NCI-H748 treated with DMSO at 0.1 percent for 48 hours (cell line): Measurements from ENCODE around the gene WDR27.
"Not testable (repeated sequence)": the region's sequence is repeated elsewhere in the genome, so short reads cannot be mapped to it uniquely, and the experiment has no call there.

Source experiments
- DNase-seq: peaks from one replicate; lab custom pipeline; 2025; lab: John Stamatoyannopoulos, UW

Gene WDR27

DNA sequence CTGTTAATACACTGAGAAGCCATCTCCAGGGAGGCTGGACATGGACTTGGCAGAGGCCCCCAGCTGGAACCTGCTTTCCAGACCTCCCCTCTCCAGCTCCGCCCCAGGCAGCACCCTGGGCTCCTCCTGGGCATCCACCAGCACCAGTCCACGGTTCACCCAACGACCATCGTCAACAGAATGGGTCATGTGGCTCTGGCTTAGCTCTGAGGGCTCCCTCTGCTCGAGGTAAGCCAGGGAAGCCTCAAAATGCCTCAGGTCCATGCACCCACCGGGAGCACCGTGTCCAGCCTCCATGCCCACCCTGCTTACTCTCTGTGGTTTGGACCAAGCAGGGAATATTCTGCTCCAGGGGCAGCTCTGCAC is 40.5 kb downstream of the WDR27 start:
- no peak for DNase-seq

- DNase-seq = no peak
Observed at GRCh38 chr6:169660751-169661390, 41.0 kb downstream of the WDR27 start.

DNA sequence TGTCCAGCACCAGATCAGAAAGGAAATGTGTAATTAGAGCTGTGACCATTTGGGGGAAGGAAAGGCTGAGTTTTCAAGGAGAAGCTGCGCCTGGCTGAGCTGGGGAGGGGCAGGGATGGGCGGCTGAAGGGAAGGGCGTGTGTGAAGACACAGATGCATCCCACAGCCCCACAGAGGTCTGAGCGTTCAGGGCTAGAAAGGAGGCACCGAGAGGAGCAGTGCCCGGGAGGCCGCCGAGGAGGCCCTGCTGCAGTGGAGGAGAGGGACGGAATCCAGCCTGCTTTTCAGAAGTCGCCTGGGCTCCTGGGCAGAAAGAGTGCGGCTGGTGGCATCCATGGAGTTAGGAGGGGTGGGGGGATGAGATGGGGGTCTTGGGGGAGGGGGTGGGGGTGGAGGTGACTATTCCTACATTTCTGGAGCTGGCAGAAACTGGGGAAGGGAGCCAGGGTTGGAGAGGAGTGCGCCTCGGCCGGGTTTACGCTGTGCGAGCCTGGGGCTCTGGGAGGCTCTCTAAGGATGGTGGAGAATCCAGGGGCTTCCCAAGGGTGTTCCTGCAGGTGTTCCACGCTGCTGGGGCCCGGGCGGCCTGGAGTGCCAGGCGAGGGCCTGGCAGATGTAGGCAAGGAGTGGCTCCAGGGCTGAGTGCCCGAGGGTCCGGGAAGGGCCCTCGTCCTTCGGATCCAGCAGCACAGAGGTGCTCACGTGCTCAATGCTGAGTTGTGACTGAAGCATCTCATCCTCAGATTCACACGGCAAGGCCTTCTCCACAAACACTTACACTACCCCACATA is 41.8 kb downstream of the WDR27 start:
- DNase-seq = no peak

GRCh38 chr6:169657284-169657610 is 44.6 kb downstream of the WDR27 start:
- no peak for DNase-seq

DNA sequence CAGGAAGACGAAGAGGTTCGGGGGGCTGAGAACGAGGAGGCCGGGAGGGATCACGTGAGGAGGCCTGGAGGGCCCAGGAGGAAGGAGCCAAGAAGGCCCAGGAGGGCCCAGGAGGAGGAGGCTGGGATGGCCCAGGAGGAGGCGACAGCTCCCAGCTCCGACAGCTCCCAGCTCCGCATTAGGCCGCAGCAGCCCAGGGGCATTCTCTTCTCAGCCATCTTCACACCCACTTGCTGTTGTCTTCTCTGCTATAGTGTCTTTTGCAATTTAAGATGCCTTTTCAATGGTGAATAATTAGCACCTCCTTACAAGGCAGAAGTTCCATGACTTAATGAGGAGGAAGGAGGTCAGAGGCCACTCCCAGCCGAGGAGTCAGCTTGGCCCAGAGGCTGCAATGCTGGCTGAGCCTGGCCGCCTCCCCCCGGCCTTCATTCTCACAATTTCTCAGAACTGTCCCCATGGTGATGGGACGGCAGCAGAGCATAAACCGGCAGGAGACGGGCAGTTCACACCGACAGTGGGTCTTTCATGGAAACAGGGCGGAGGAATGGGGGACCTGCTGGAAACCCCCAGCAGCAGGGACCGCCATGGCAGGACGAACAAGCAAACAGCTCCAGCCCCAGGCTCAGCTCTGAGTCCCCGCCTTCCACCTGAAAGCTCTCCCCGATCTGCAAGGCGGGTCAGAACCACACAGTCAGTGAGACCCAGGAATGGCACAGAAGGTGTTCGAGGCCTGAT is 45.1 kb downstream of the WDR27 start:
- no peak for DNase-seq

GRCh38 chr6:169654598-169655391 is 47.0 kb downstream of the WDR27 start:
- peak; percentile 50 for DNase-seq

DNA sequence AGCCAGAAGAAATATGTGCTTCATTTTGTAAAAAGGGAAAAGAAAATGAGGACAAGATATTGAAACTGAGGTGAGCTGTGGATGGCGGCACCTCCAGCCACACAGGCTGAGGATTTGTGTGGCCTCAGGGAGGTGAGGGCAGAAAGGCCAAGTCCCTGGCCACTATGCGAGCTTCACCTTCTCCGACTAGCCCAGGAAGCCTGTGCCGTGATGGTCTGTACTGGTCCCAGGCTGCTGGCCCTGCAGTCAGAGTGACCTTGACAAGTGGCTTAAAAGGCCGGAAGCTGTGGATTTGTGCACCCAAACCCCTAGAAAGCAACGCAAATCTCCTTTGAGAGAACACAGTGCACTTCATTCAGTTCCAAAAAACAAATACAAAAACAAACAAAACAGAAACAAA is 48.1 kb downstream of the WDR27 start:
- DNase-seq = no peak

GRCh38 chr6:169652896-169653295 is 48.9 kb downstream of the WDR27 start:
- DNase-seq = no peak

- DNase-seq = no peak
Observed at GRCh38 chr6:169651498-169651897, 50.3 kb downstream of the WDR27 start.

DNA sequence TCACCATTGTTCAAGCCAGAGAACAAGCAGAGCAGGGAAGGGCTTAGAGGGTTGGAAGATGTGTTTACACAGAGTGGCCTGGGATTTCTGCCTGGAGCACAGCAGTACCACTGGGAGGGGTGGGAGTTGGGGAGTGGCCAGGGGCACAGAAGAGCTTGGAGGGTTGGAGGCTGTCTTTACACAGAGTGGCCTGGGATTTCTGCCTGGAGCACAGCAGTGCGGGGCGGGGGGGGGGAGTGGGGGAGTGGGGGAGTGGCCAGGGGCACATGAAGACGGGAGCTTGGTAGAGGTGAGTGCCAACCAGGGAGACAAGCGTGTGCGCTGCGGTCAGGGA is 50.9 kb downstream of the WDR27 start:
- DNase-seq = no peak

GRCh38 chr6:169650241-169650958 is 51.4 kb downstream of the WDR27 start:
- DNase-seq = no peak

GRCh38 chr6:169648617-169649016 is 53.2 kb downstream of the WDR27 start:
- DNase-seq = no peak

GRCh38 chr6:169648092-169648491 is 53.7 kb downstream of the WDR27 start:
- no peak for DNase-seq

- DNase-seq = no peak
Observed at GRCh38 chr6:169647637-169648036, 54.2 kb downstream of the WDR27 start.

DNA sequence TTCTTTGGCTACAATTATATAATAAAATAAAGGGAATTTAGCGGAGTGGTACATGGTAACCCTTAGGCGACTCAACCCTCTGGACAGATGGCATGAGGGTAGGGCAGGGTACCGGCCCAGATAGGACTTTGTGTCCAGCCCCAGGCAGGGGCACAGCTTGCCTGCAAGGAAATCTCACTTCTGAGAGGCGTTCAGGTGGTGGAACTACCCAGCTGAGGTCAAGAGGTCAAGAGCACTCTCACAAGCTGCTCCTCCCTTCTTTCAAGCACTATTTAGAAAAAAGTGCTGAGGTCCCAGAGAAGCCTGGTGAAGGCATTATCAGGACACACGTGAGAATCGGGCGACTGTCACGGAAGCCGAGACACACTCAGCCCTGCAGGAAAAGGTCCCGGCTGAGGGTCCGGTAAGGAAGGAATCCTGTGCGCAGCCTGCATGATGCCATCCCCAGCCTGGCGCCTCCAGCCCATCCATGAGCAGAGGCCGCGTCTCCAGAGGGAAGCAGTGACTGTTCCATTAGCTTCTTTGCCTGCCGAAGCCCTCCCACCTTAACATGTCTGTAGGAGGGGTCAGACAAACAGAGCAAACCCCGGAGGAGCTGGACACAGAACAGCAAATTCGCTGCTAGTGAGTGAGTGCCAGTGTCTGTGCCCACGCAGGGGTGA is 54.8 kb downstream of the WDR27 start:
- DNase-seq = no peak

DNA sequence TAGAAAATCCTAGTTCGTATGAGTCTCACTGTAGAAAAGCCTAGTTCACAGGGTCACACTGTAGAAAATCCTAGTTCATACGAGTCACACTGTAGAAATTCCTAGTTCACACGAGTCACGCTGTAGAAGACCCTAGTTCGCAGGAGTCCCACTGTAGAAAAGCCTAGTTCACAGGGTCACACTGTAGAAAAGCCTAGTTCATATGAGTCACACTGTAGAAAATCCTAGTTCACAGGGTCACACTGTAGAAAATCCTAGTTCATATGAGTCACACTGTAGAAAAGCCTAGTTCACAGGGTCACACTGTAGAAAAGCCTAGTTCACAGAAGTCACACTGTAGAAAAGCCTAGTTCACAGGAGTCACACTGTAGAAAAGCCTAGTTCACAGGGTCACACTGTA is 56.4 kb downstream of the WDR27 start:
- not testable (repeated sequence) for DNase-seq

GRCh38 chr6:169643521-169643920 is 58.3 kb downstream of the WDR27 start:
- DNase-seq = no peak

GRCh38 chr6:169642455-169642854 is 59.4 kb downstream of the WDR27 start:
- DNase-seq = no peak

GRCh38 chr6:169641461-169642085 is 60.3 kb downstream of the WDR27 start:
- no peak for DNase-seq

- no peak for DNase-seq
Observed at GRCh38 chr6:169640983-169641382, 60.8 kb downstream of the WDR27 start.

DNA sequence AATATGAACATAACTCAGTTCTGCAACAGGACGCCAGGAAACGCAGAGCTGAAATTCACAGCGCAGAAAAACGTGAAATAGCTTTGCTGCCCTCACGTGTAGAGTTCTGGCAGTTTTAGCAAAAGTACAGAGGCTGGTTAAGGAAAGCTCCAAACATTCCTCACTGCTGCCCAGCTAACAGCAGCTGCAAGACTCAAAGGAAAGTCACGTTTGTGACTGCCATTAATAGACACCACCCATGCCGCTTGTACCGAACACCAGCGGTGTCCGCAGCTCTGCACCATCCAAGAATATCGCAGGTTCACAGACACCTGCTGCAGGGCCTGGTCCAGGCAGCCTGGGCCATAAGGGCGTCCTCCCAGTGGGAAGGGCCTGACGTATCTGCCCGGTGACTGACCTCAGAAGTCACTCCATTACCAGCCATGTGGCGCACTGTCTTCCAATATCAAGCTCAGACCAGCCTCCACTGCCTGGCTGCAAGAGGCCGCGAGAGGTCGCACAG is 61.4 kb downstream of the WDR27 start:
- no peak for DNase-seq
